ENCODE results near the gene SEC11A.

Gene SEC11A

GRCh38 chr15:84629033-84629432, 86.9 kb downstream of the SEC11A start:
- DNase-seq (ENCODE audit: low spot score in 2 of 2) (no peak), ATAC-seq (ENCODE audit: low read depth) (no peak)
- Mint-ChIP-seq H3K27ac (no peak overlapping the region), H3K36me3 (peaks cover 11% of the 10 kb centered on the region), H3K27me3 (no peaks in the 10 kb centered on the region), H3K4me1 (peaks cover 14% of the 10 kb centered on the region), H3K9me3 (no peaks in the 10 kb centered on the region), H3K4me3 (no peak overlapping the region)

GRCh38 chr15:84625123-84625522, 90.8 kb downstream of the SEC11A start:
- Mint-ChIP-seq H3K36me3 (peaks cover 32% of the 10 kb centered on the region), H3K27ac (no peak overlapping the region), H3K4me1 (no peaks in the 10 kb centered on the region), H3K9me3 (peaks cover 10% of the 10 kb centered on the region), H3K27me3 (no peaks in the 10 kb centered on the region), H3K4me3 (no peak overlapping the region)
- no peak for ATAC-seq (ENCODE audit: low read depth)
- no peak for DNase-seq (ENCODE audit: low spot score in 2 of 2)

- Mint-ChIP-seq H3K9me3 (peaks cover 12% of the 10 kb centered on the region), H3K4me1 (no peaks in the 10 kb centered on the region), H3K27ac (no peak overlapping the region), H3K36me3 (peaks cover 36% of the 10 kb centered on the region), H3K4me3 (no peak overlapping the region), H3K27me3 (no peaks in the 10 kb centered on the region)
- DNase-seq (ENCODE audit: low spot score in 2 of 2) (no peak), ATAC-seq (ENCODE audit: low read depth) (no peak)
Observed at GRCh38 chr15:84624359-84624758, 91.6 kb downstream of the SEC11A start.

GRCh38 chr15:84621358-84621979, 94.5 kb downstream of the SEC11A start:
- Mint-ChIP-seq H3K36me3 (peaks cover 37% of the 10 kb centered on the region), H3K4me1 (no peaks in the 10 kb centered on the region), H3K27ac (no peak overlapping the region), H3K4me3 (no peak overlapping the region), H3K9me3 (peaks cover 12% of the 10 kb centered on the region), H3K27me3 (no peaks in the 10 kb centered on the region)
- no peak for ATAC-seq (ENCODE audit: low read depth)
- DNase-seq (ENCODE audit: low spot score in 2 of 2): no peak

GRCh38 chr15:84620626-84621025, 95.3 kb downstream of the SEC11A start:
- Mint-ChIP-seq H3K4me1 (peaks cover 1% of the 10 kb centered on the region), H3K27ac (no peak overlapping the region), H3K36me3 (peaks cover 40% of the 10 kb centered on the region), H3K9me3 (peaks cover 12% of the 10 kb centered on the region), H3K4me3 (no peak overlapping the region), H3K27me3 (no peaks in the 10 kb centered on the region)
- no peak for DNase-seq (ENCODE audit: low spot score in 2 of 2)
- ATAC-seq (ENCODE audit: low read depth): no peak

Measured in memory B cell (primary cell).